H9 (cell line): Measurements from ENCODE around the gene AP5M1. TPM values are rescaled to one million over a fixed set of nuclear protein-coding genes. Genes with fewer than 3 reads are reported as not detected.

Source experiments
- DNase-seq: peaks from one replicate; pipeline ENCODE4 v3.0.0-alpha.2; 2017
- H2AFZ ChIP-seq: one replicate; pipeline ENCODE4 v1.6.1; 2013; ENCODE audit warnings: mild to moderate bottlenecking, low read length, control low read depth, moderate library complexity
- H2AK5ac ChIP-seq: 2 replicates; pipeline ENCODE4 v1.6.1; 2013; ENCODE audit warnings: low read length, control low read depth, mixed read lengths; ENCODE audit not compliant: insufficient read length
- H2BK120ac ChIP-seq: one replicate; pipeline ENCODE4 v1.6.1; 2013; ENCODE audit warnings: low read depth, mild to moderate bottlenecking, low read length, control low read depth, inconsistent platforms; ENCODE audit not compliant: poor library complexity, severe bottlenecking
- H2BK12ac ChIP-seq: 2 replicates; pipeline ENCODE4 v1.6.1; 2013; ENCODE audit warnings: low read length, control low read depth, mixed read lengths, low read depth; ENCODE audit not compliant: insufficient read length
- H2BK15ac ChIP-seq: 2 replicates; pipeline ENCODE4 v1.6.1; 2013; ENCODE audit warnings: low read depth, low read length, control low read depth
- H2BK20ac ChIP-seq: one replicate; pipeline ENCODE4 v1.6.1; 2013; ENCODE audit warnings: low read depth, mild to moderate bottlenecking, low read length, control low read depth, inconsistent platforms; ENCODE audit not compliant: poor library complexity, severe bottlenecking
- H2BK5ac ChIP-seq: 2 replicates; pipeline ENCODE4 v1.6.1; 2013; ENCODE audit warnings: low read length, control low read depth, mixed read lengths; ENCODE audit not compliant: insufficient read length
- H3K14ac ChIP-seq: 2 replicates; pipeline ENCODE4 v1.6.1; 2013; ENCODE audit warnings: low read length, control low read depth; ENCODE audit not compliant: insufficient read depth
- H3K18ac ChIP-seq: 2 replicates; pipeline ENCODE4 v1.6.1; 2013; ENCODE audit warnings: low read depth, mild to moderate bottlenecking, mixed read lengths, low read length, control low read depth; ENCODE audit not compliant: insufficient read length
- H3K23ac ChIP-seq: 2 replicates; pipeline ENCODE4 v1.6.1; 2013; ENCODE audit warnings: low read length, control low read depth, mixed read lengths, low read depth; ENCODE audit not compliant: insufficient read length
- H3K23me2 ChIP-seq: 2 replicates; pipeline ENCODE4 v1.6.1; 2013; ENCODE audit warnings: low read depth, mild to moderate bottlenecking, mixed read lengths, low read length, control low read depth; ENCODE audit not compliant: insufficient read length, poor library complexity, severe bottlenecking
- H3K27ac ChIP-seq: 2 replicates; pipeline ENCODE4 v1.5.1; 2013; ENCODE audit warnings: low read length, control low read depth, mixed read lengths, low read depth; ENCODE audit not compliant: insufficient read length
- H3K27me3 ChIP-seq: 2 replicates; pipeline ENCODE4 v1.6.1; 2013; ENCODE audit warnings: low read length, control low read depth, inconsistent platforms; ENCODE audit not compliant: insufficient read depth
- H3K4ac ChIP-seq: 2 replicates; pipeline ENCODE4 v1.6.1; 2013; ENCODE audit warnings: low read depth, mild to moderate bottlenecking, control low read depth, inconsistent platforms, low read length, moderate library complexity
- H3K4me1 ChIP-seq: 2 replicates; pipeline ENCODE4 v1.6.1; 2013; ENCODE audit warnings: low read length, control low read depth, inconsistent platforms; ENCODE audit not compliant: insufficient read depth
- H3K4me2 ChIP-seq: 2 replicates; pipeline ENCODE4 v1.6.1; 2013; ENCODE audit warnings: low read length, control low read depth, mixed read lengths; ENCODE audit not compliant: insufficient read length, insufficient read depth
- H3K56ac ChIP-seq: 2 replicates; pipeline ENCODE4 v1.6.1; 2013; ENCODE audit warnings: low read depth, mild to moderate bottlenecking, mixed read lengths, low read length, control low read depth; ENCODE audit not compliant: insufficient read length
- H3K79me1 ChIP-seq: 2 replicates; pipeline ENCODE4 v1.6.1; 2013; ENCODE audit warnings: low read depth, mild to moderate bottlenecking, moderate library complexity, low read length, control low read depth, inconsistent platforms; ENCODE audit not compliant: insufficient read depth, poor library complexity, severe bottlenecking
- H3K79me2 ChIP-seq: 2 replicates; pipeline ENCODE4 v1.6.1; 2013; ENCODE audit warnings: low read length, control low read depth, inconsistent platforms; ENCODE audit not compliant: insufficient read depth
- H3K9ac ChIP-seq: 2 replicates; pipeline ENCODE4 v1.6.1; 2013; ENCODE audit warnings: low read length, control low read depth, mixed read lengths; ENCODE audit not compliant: insufficient read length; ENCODE audit errors: extremely low read depth
- H3K9me3 ChIP-seq: one replicate; pipeline ENCODE4 v1.6.1; 2013; ENCODE audit warnings: low read depth, low read length, inconsistent platforms; ENCODE audit not compliant: control insufficient read depth
- H3T11ph ChIP-seq: one replicate; pipeline ENCODE4 v1.6.1; 2013; ENCODE audit warnings: mild to moderate bottlenecking, low read length, control low read depth, inconsistent platforms
- H4K20me1 ChIP-seq: one replicate; pipeline ENCODE4 v1.6.1; 2013; ENCODE audit not compliant: control insufficient read depth, insufficient read length, insufficient read depth
- H4K5ac ChIP-seq: 2 replicates; pipeline ENCODE4 v1.6.1; 2013; ENCODE audit warnings: low read depth, mild to moderate bottlenecking, mixed read lengths, low read length, control low read depth; ENCODE audit not compliant: insufficient read length
- H4K8ac ChIP-seq: replicated peaks from 2 replicates; pipeline ENCODE4 v1.6.1; 2013; ENCODE audit warnings: low read length, control low read depth, mixed read lengths, low read depth; ENCODE audit not compliant: insufficient read length
- H4K91ac ChIP-seq: 2 replicates; pipeline ENCODE4 v1.6.1; 2013; ENCODE audit warnings: low read depth, mild to moderate bottlenecking, moderate library complexity, mixed read lengths, low read length, control low read depth; ENCODE audit not compliant: insufficient read length
- H3K27ac Mint-ChIP-seq, 3 experiments: 2 replicates in 2 of 3; 3 replicates in 1 of 3; pipeline ENCODE4 v1.8.0; 2020 to 2021; ENCODE audit warnings: mixed read lengths in 3 of 3, mild to moderate bottlenecking in 1 of 3, moderate library complexity in 1 of 3
- H3K27me3 Mint-ChIP-seq: 2 replicates; pipeline ENCODE4 v1.8.0; 2021; ENCODE audit warnings: low read depth, mild to moderate bottlenecking, moderate library complexity, mixed read lengths
- H3K36me3 Mint-ChIP-seq, 3 experiments: 2 replicates in 2 of 3; 3 replicates in 1 of 3; pipeline ENCODE4 v1.8.0; 2020 to 2021; ENCODE audit warnings: low read depth in 3 of 3, mixed read lengths in 3 of 3; ENCODE audit not compliant: insufficient read depth in 1 of 3
- H3K4me1 Mint-ChIP-seq, 2 experiments: 2 replicates each; pipeline ENCODE4 v1.8.0; 2020; ENCODE audit warnings: mixed read lengths in 2 of 2
- H3K4me3 Mint-ChIP-seq, 2 experiments: 2 replicates in 1 of 2; 3 replicates in 1 of 2; pipeline ENCODE4 v1.8.0; 2020 to 2021; ENCODE audit warnings: mild to moderate bottlenecking in 2 of 2, mixed read lengths in 2 of 2, moderate library complexity in 1 of 2
- H3K9me3 Mint-ChIP-seq, 2 experiments: 2 replicates in 1 of 2; 3 replicates in 1 of 2; pipeline ENCODE4 v1.8.0; 2020; ENCODE audit warnings: mild to moderate bottlenecking in 2 of 2, mixed read lengths in 2 of 2, moderate library complexity in 1 of 2
- total RNA-seq: library from RNA; stranded (reverse); gene quantifications from 2 replicates; pipeline ENCODE4 v1.2.1, GENCODE V29; 2021
- TF ChIP-seq, protein P1 (sequence below): fragments of 200-600 bp; sonication (generic); conservative IDR thresholded peaks from 3 replicates; pipeline ENCODE4 v1.8.0; 2021; ENCODE audit warnings: antibody characterized with exemption, mild to moderate bottlenecking

Gene AP5M1
- total RNA-seq, 1 experiment from 2014 or later: 42.6 TPM

DNA sequence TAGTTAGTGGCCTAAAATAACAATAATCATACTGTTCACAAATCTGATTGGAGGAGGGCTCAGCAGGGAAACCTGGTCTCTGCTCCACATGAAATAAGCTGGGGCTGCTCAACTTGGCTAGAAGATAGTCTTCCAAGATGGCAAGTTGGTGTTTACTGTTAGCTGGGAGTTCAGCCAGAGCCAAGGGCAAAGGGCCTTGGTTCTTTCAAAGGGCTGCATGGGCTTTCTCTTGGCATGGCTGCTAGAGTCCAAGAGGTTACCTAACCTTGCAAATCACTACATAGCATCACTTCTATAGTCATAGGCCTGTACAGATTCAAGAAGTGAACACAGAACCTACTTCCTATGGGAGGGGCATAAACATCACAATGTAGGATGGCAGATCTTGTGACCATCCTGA, 7.2 kb upstream of the AP5M1 start:
- Mint-ChIP-seq H3K9me3 (0 out of 5 replicates have a peak, but pooled peaks cover 0 to 2% of the 10 kb centered on the region in 2 experiments), H3K27ac (no peak overlapping the region), H3K27me3 (no peaks in the 10 kb centered on the region), H3K4me3 (no peak overlapping the region), H3K4me1 (peaks cover 26 to 34% of the 10 kb centered on the region in 2 experiments), H3K36me3 (peaks cover 3 to 20% (median 11%) of the 10 kb centered on the region in 3 experiments; a peak in 6 of 7 replicates)
- Histone ChIP-seq H3K23ac (no peak overlapping the region), H2BK20ac (no peak overlapping the region), H3K79me2 (peaks cover 16% of the 10 kb centered on the region; the same call in 1 of the 2 replicates), H2AK5ac (no peak overlapping the region), H4K91ac (no peak overlapping the region), H3K79me1 (peaks cover 10% of the 10 kb centered on the region), H2BK120ac (no peak overlapping the region), H3K9ac (no peak overlapping the region), H3K23me2 (no peaks in the 10 kb centered on the region), H3K4ac (no peak overlapping the region), H3K9me3 (no peaks in the 10 kb centered on the region), H3K18ac (no peak overlapping the region), H4K20me1 (no peaks in the 10 kb centered on the region), H2BK15ac (no peak overlapping the region), H2AFZ (no peak overlapping the region), H3K27me3 (no peaks in the 10 kb centered on the region), H2BK12ac (no peak overlapping the region), H4K5ac (no peak overlapping the region), H3K14ac (no peak overlapping the region), H3T11ph (no peak overlapping the region), H3K27ac (no peak overlapping the region), H3K4me1 (no peaks in the 10 kb centered on the region; the same call in 1 of the 2 replicates), H3K56ac (no peak overlapping the region), H4K8ac (no peak overlapping the region), H2BK5ac (no peak overlapping the region), H3K4me2 (no peak overlapping the region)
- DNase-seq: no peak
- TF ChIP-seq, protein P1, sequence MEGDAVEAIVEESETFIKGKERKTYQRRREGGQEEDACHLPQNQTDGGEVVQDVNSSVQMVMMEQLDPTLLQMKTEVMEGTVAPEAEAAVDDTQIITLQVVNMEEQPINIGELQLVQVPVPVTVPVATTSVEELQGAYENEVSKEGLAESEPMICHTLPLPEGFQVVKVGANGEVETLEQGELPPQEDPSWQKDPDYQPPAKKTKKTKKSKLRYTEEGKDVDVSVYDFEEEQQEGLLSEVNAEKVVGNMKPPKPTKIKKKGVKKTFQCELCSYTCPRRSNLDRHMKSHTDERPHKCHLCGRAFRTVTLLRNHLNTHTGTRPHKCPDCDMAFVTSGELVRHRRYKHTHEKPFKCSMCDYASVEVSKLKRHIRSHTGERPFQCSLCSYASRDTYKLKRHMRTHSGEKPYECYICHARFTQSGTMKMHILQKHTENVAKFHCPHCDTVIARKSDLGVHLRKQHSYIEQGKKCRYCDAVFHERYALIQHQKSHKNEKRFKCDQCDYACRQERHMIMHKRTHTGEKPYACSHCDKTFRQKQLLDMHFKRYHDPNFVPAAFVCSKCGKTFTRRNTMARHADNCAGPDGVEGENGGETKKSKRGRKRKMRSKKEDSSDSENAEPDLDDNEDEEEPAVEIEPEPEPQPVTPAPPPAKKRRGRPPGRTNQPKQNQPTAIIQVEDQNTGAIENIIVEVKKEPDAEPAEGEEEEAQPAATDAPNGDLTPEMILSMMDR: no peak
